ENCODE measurements around the gene TBX15.

The TBX15 gene

GRCh38 chr1:118984722-118985639 is 3.2 kb downstream of the TBX15 start:
- DNase-seq: no peak

GRCh38 chr1:118984086-118984721 is 3.9 kb downstream of the TBX15 start:
- DNase-seq: no peak

GRCh38 chr1:118983558-118984041 is 4.5 kb downstream of the TBX15 start:
- no peak for DNase-seq

GRCh38 chr1:118982821-118983557 is 5.2 kb downstream of the TBX15 start:
- DNase-seq: no peak

- DNase-seq: no peak
Measured at GRCh38 chr1:118982266-118982665, 5.9 kb downstream of the TBX15 start.

GRCh38 chr1:118981436-118981835 is 6.7 kb downstream of the TBX15 start:
- DNase-seq: no peak

GRCh38 chr1:118979754-118980575 is 8.2 kb downstream of the TBX15 start:
- DNase-seq: no peak

GRCh38 chr1:118978914-118979701 is 9.0 kb downstream of the TBX15 start:
- no peak for DNase-seq

GRCh38 chr1:118977600-118977999 is 10.5 kb downstream of the TBX15 start:
- no peak for DNase-seq

GRCh38 chr1:118974661-118975060 is 13.5 kb downstream of the TBX15 start:
- DNase-seq: no peak

GRCh38 chr1:118973531-118974137 is 14.5 kb downstream of the TBX15 start:
- DNase-seq: no peak

- no peak for DNase-seq
Measured at GRCh38 chr1:118973032-118973431, 15.1 kb downstream of the TBX15 start.

- DNase-seq: no peak
Measured at GRCh38 chr1:118970451-118970850, 17.7 kb downstream of the TBX15 start.

- DNase-seq: no peak
Measured at GRCh38 chr1:118963456-118964430, 24.4 kb downstream of the TBX15 start.

- no peak for DNase-seq
Measured at GRCh38 chr1:118963138-118963455, 25.0 kb downstream of the TBX15 start.

GRCh38 chr1:118961156-118961555 is 27.0 kb downstream of the TBX15 start:
- DNase-seq: no peak

- DNase-seq: no peak
Measured at GRCh38 chr1:118960567-118961136, 27.5 kb downstream of the TBX15 start.

- no peak for DNase-seq
Measured at GRCh38 chr1:118960026-118960561, 28.0 kb downstream of the TBX15 start.

GRCh38 chr1:118958937-118959631 is 29.1 kb downstream of the TBX15 start:
- no peak for DNase-seq

Data from NCI-H1105 treated with DMSO at 0.1 percent for 48 hours (cell line).